ENCODE data around the gene LARP4B.

The LARP4B gene

DNA sequence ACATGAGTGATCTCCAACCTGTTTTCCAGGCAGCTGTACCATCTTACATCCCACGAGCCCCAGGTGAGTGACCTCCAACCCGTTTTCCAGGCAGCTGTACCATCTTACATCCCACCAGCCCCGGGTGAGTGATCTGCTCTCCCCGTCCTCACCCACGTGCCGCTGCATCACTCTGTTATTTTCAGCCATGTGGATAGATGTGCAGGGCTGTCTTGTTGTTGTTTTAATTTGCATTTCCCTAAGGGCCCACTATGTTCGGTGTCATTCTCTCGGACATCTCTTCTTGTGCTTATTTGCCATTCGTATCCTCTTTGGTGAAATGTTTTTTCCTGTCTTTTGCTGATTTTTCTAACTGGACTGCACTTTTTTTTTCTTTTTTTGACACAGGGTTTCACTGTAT, 17.9 kb upstream of the LARP4B start:
- H3K4me2 ChIP-seq (ENCODE audit: low read length) = peak overlapping the region; percentile 42

DNA sequence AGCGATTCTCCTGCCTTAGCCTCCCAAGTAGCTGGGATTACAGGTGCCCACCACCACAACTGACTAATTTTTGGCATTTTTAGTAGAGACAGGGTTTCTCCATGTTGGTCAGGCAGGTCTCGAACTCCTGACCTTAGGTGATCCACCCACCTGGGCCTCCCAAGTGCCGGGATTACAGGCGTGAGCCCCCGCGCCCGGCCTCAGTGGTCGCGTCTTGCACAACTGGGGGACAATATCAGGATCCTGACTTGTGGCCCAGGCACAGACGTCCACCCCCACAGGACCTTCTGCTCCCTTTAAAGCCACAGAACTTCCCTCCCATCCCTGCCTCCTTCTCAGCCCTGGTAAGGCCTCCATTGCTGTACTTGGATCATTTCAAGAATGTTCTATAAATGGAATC, 16.8 kb upstream of the LARP4B start:
- no peaks in the 10 kb centered on the region for H4K20me1 ChIP-seq (ENCODE audit: control insufficient read depth, insufficient read depth, low read depth, low read length)
- no peaks in the 10 kb centered on the region for H3F3A ChIP-seq (ENCODE audit: control insufficient read depth, insufficient read depth)
- peaks cover 9% of the 10 kb centered on the region for H3K27me3 ChIP-seq (ENCODE audit: control insufficient read depth, low read length)
- H3K4me1 ChIP-seq (ENCODE audit: control insufficient read depth, low read length) = peaks cover 26% of the 10 kb centered on the region
- no peak for TF ChIP-seq EZH2phosphoT487 (IDR thresholded peaks at IDR 0.05; ENCODE audit: borderline replicate concordance, low read length)
- TF ChIP-seq CTCF (IDR thresholded peaks at IDR 0.05; ENCODE audit: low read depth, low read length, poor library complexity, severe bottlenecking) = no peak
- H3K9me2 ChIP-seq (replicated peaks; ENCODE audit: control insufficient read depth, low read length) = no peaks in the 10 kb centered on the region
- no peaks in the 10 kb centered on the region for H3K36me3 ChIP-seq (ENCODE audit: control insufficient read depth, low read length)
- no peak overlapping the region for H3K4me2 ChIP-seq (ENCODE audit: low read length)
- no peaks in the 10 kb centered on the region for H3K79me2 ChIP-seq (ENCODE audit: control insufficient read depth, low read length)
- H3K4me3 ChIP-seq (ENCODE audit: low read length) = no peak overlapping the region
- no peak overlapping the region for H3K27ac ChIP-seq (ENCODE audit: low read depth, low read length)
- H3K9me3 ChIP-seq (ENCODE audit: control insufficient read depth, insufficient read depth, low read length) = no peaks in the 10 kb centered on the region

More for the DNA sequence above, 17.9 kb upstream of the LARP4B start:
- no peaks in the 10 kb centered on the region for H3K9me2 ChIP-seq (replicated peaks; ENCODE audit: control insufficient read depth, low read length)
- H3K4me3 ChIP-seq (ENCODE audit: low read length) = peak overlapping the region; percentile 7; the same call in 1 of the 2 replicates
- no peaks in the 10 kb centered on the region for H3K79me2 ChIP-seq (ENCODE audit: control insufficient read depth, low read length)
- H4K20me1 ChIP-seq (ENCODE audit: control insufficient read depth, insufficient read depth, low read depth, low read length) = no peaks in the 10 kb centered on the region
- H3K27ac ChIP-seq (ENCODE audit: low read depth, low read length) = no peak overlapping the region
- H3K36me3 ChIP-seq (ENCODE audit: control insufficient read depth, low read length) = no peaks in the 10 kb centered on the region
- peaks cover 5% of the 10 kb centered on the region for H3K27me3 ChIP-seq (ENCODE audit: control insufficient read depth, low read length)
- H3K9me3 ChIP-seq (ENCODE audit: control insufficient read depth, insufficient read depth, low read length) = no peaks in the 10 kb centered on the region
- H3F3A ChIP-seq (ENCODE audit: control insufficient read depth, insufficient read depth) = no peaks in the 10 kb centered on the region
- no peak for TF ChIP-seq CTCF (IDR thresholded peaks at IDR 0.05; ENCODE audit: low read depth, low read length, poor library complexity, severe bottlenecking)
- TF ChIP-seq EZH2phosphoT487 (IDR thresholded peaks at IDR 0.05; ENCODE audit: borderline replicate concordance, low read length) = no peak
- peaks cover 15% of the 10 kb centered on the region for H3K4me1 ChIP-seq (ENCODE audit: control insufficient read depth, low read length)

DNA sequence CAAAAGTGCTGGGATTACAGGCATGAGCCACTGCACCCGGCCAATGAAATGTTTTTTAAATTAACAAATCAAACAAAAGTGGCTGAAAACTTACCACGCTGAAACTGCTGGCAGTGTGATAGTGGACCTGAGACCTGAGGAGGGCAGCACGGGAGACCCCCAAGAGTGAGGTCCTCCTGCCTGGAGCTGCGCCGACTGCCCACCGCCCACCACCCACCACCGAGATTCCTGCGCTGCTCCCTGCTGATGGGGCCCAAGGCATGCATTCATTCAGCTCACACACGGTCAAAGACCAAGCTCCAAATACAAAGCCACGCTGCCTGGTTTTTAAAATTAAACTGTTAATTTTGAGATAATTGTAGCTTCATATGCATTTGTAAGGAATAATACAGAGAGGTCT, 16.4 kb upstream of the LARP4B start:
- no peaks in the 10 kb centered on the region for H3K9me2 ChIP-seq (replicated peaks; ENCODE audit: control insufficient read depth, low read length)
- H4K20me1 ChIP-seq (ENCODE audit: control insufficient read depth, insufficient read depth, low read depth, low read length) = no peaks in the 10 kb centered on the region
- peaks cover 9% of the 10 kb centered on the region for H3K27me3 ChIP-seq (ENCODE audit: control insufficient read depth, low read length)
- TF ChIP-seq CTCF (IDR thresholded peaks at IDR 0.05; ENCODE audit: low read depth, low read length, poor library complexity, severe bottlenecking) (no peak), EZH2phosphoT487 (IDR thresholded peaks at IDR 0.05; ENCODE audit: borderline replicate concordance, low read length) (no peak)
- no peak overlapping the region for H3K4me3 ChIP-seq (ENCODE audit: low read length)
- H3F3A ChIP-seq (ENCODE audit: control insufficient read depth, insufficient read depth) = no peaks in the 10 kb centered on the region
- no peaks in the 10 kb centered on the region for H3K36me3 ChIP-seq (ENCODE audit: control insufficient read depth, low read length)
- H3K27ac ChIP-seq (ENCODE audit: low read depth, low read length) = no peak overlapping the region
- no peak overlapping the region for H3K4me2 ChIP-seq (ENCODE audit: low read length)
- H3K4me1 ChIP-seq (ENCODE audit: control insufficient read depth, low read length) = peaks cover 30% of the 10 kb centered on the region
- no peaks in the 10 kb centered on the region for H3K9me3 ChIP-seq (ENCODE audit: control insufficient read depth, insufficient read depth, low read length)
- no peaks in the 10 kb centered on the region for H3K79me2 ChIP-seq (ENCODE audit: control insufficient read depth, low read length)

Measured in DOHH2 (cell line).